D721Med (cell line): ENCODE data around the gene TOB1.

ENCODE experiments used
- DNase-seq: peaks from one replicate; pipeline ENCODE4 v3.0.0; 2011; ENCODE audit warnings: low spot score; ENCODE audit not compliant: insufficient read length
- FAIRE-seq: peaks from 2 replicates; lab custom pipeline; 2011; peaks lifted over from hg19 to GRCh38; lab: Jason Lieb, UNC
- CTCF ChIP-seq: IDR thresholded peaks from 2 replicates; pipeline ENCODE4 v1.5.1; 2012; ENCODE audit warnings: mild to moderate bottlenecking, control low read depth; ENCODE audit not compliant: insufficient read depth; ENCODE audit errors: missing control alignments

Gene TOB1

GRCh38 chr17:50875074-50875473 lies 8.9 kb upstream of the TOB1 start:
- no peak for DNase-seq
- no peak for TF ChIP-seq CTCF
- no peak for FAIRE-seq

GRCh38 chr17:50872710-50873424 lies 6.7 kb upstream of the TOB1 start:
- DNase-seq: no peak
- TF ChIP-seq CTCF: no peak
- FAIRE-seq: no peak

DNA sequence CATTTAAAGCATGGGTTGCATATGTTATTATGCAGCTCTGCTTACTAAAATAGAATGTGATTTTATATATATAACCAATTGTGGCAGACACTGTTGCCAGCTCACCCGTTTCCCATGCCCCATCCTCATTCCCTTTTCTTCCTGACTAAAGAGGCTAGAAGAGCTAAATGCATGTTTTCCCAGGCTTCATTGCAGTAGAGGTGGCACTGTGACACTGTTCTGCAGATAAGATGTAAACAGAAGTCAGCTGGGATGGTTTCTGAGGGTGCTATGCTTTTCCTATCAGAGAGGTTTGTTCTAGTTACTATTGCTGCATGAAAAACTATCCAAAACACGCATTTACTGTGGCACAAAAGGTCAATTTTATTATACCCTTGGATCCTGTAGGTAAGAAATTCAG lies 5.7 kb upstream of the TOB1 start:
- DNase-seq (no peak), FAIRE-seq (no peak)
- no peak for TF ChIP-seq CTCF

GRCh38 chr17:50871364-50871763 lies 5.2 kb upstream of the TOB1 start:
- no peak for TF ChIP-seq CTCF
- FAIRE-seq (no peak), DNase-seq (no peak)

GRCh38 chr17:50868602-50869001 lies 2.4 kb upstream of the TOB1 start:
- DNase-seq: no peak
- TF ChIP-seq CTCF: no peak
- no peak for FAIRE-seq

DNA sequence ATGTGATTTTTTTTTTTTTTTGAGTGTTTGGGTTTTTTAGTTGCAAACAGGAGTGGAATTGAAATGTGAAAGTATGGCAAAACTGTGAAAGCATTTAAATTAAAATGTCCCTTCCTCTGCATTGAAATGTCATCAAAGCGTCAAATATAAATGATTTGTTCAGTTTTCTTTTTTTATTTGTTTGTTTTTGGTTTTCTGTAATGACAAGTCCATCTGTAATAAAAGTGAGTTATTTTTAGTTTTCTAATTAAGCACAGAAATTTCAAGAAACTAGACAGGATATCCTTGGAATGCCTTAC lies 1.9 kb upstream of the TOB1 start:
- FAIRE-seq: no peak
- DNase-seq: no peak
- no peak for TF ChIP-seq CTCF

GRCh38 chr17:50867363-50868139 lies 1.4 kb upstream of the TOB1 start:
- no peak for FAIRE-seq
- peak; percentile 61 for DNase-seq
- TF ChIP-seq CTCF: no peak
